HCT116 (cell line): Measurements from ENCODE around the gene MIPEP. TPM values are rescaled to one million over a fixed set of nuclear protein-coding genes. Genes with fewer than 3 reads are reported as not detected.

ENCODE experiments used
- ATAC-seq: fragments of 200-7000 bp; cut with Tn5 transposase; 2 replicates; pipeline ENCODE4 v1.9.1; 2020; ENCODE audit warnings: mild to moderate bottlenecking, moderate library complexity
- BruUV-seq: library from RNA; stranded (reverse); fragments of 400-500 nt; replicated peaks from 2 replicates; lab custom pipeline; 2021; lab: Mats Ljungman, UMichigan
- CTCF ChIA-PET: fragments of 300-600 bp; sonication (Branson Sonifier 250); formaldehyde crosslinking; loops from one replicate; lab custom pipeline; 2021; ENCODE audit warnings: antibody characterized with exemption; lab: Charles Lee
- POLR2A ChIA-PET: fragments of 300-600, 350-600 bp; sonication (Branson Sonifier 250); formaldehyde crosslinking; loops from one replicate; lab custom pipeline; 2021; ENCODE audit warnings: antibody characterized with exemption; lab: Charles Lee
- RAD21 ChIA-PET, 2 experiments: fragments of 300-600 bp; sonication (Branson Sonifier 250); formaldehyde crosslinking; loops; one replicate each; lab custom pipeline; 2023; ENCODE audit warnings: low total read pairs in 2 of 2; ENCODE audit not compliant: uncharacterized antibody in 2 of 2, unreplicated experiment in 2 of 2, low non-redundant PET in 1 of 2; lab: Charles Lee
- DNase-seq: peaks from one replicate; pipeline ENCODE4 v3.0.0-alpha.2; 2010; ENCODE audit warnings: low read depth, low spot score
- H2AFZ ChIP-seq: fragments of 200-600 bp; shearing (Covaris generic), sonication (generic); 2 replicates; pipeline ENCODE4 v1.6.1; 2017; ENCODE audit warnings: low read depth, mixed run types, mixed read lengths, antibody characterized with exemption, low read length; ENCODE audit not compliant: poor library complexity, severe bottlenecking
- H3K27ac ChIP-seq: 2 replicates; pipeline ENCODE4 v1.5.1; 2012; ENCODE audit warnings: low read depth, low read length
- H3K27me3 ChIP-seq: fragments of 200-600 bp; sonication (generic); 2 replicates; pipeline ENCODE4 v1.6.1; 2016; ENCODE audit warnings: mixed run types, low read length, mixed read lengths; ENCODE audit not compliant: insufficient read depth
- H3K36me3 ChIP-seq, 2 experiments: fragments of 200-500 bp in 1 of 2; fragments of 200-600 bp in 1 of 2; sonication (Bioruptor generic) in 1 of 2; sonication (generic) in 1 of 2; 2 replicates each; pipeline versions ENCODE4 v1.5.1 to v1.6.1; 2014 to 2016; ENCODE audit warnings: low read length in 2 of 2, inconsistent platforms in 1 of 2, mixed read lengths in 1 of 2, mixed run types in 1 of 2; ENCODE audit not compliant: insufficient read depth in 2 of 2, control insufficient read depth in 1 of 2
- H3K4me1 ChIP-seq, 2 experiments: fragments of 200-600 bp in 1 of 2; sonication (generic) in 1 of 2; 2 replicates each; pipeline versions ENCODE4 v1.5.1 to v1.6.1; 2012 to 2017; ENCODE audit warnings: low read length in 2 of 2, inconsistent platforms in 1 of 2, mild to moderate bottlenecking in 1 of 2, mixed read lengths in 1 of 2, mixed run types in 1 of 2, moderate library complexity in 1 of 2; ENCODE audit not compliant: insufficient read depth in 2 of 2, control insufficient read depth in 1 of 2
- H3K4me2 ChIP-seq: fragments of 200-600 bp; sonication (generic); 2 replicates; pipeline ENCODE4 v1.6.1; 2017; ENCODE audit warnings: mixed run types, low read length, mixed read lengths
- H3K4me3 ChIP-seq, 2 experiments: fragments of 200-600 bp in 1 of 2; sonication (generic) in 1 of 2; replicated peaks in 1 of 2; 2 replicates each; pipeline ENCODE4 v1.5.1; 2011 to 2016; ENCODE audit warnings: low read length in 2 of 2, control low read depth in 1 of 2, low read depth in 1 of 2, mild to moderate bottlenecking in 1 of 2, mixed read lengths in 1 of 2, mixed run types in 1 of 2
- H3K79me2 ChIP-seq: fragments of 200-600 bp; sonication (generic); 2 replicates; pipeline ENCODE4 v1.6.1; 2017; ENCODE audit warnings: mild to moderate bottlenecking, mixed run types, low read length, moderate library complexity, mixed read lengths; ENCODE audit not compliant: insufficient read depth
- H3K9ac ChIP-seq: fragments of 200-600 bp; sonication (generic); 2 replicates; pipeline ENCODE4 v1.6.1; 2016; ENCODE audit warnings: low read length, mixed read lengths
- H3K9me2 ChIP-seq: fragments of 200-600 bp; sonication (generic), shearing (Covaris generic); 2 replicates; pipeline ENCODE4 v1.6.1; 2017; ENCODE audit warnings: mixed run types, mild to moderate bottlenecking, moderate library complexity; ENCODE audit not compliant: insufficient read depth
- H3K9me3 ChIP-seq, 2 experiments: fragments of 200-500 bp in 1 of 2; fragments of 200-600 bp in 1 of 2; sonication (Bioruptor generic) in 1 of 2; sonication (generic) in 1 of 2; 2 replicates each; pipeline ENCODE4 v1.6.1; 2014 to 2017; ENCODE audit warnings: low read length in 2 of 2, mixed read lengths in 2 of 2, inconsistent platforms in 1 of 2, low read depth in 1 of 2, mild to moderate bottlenecking in 1 of 2, mixed run types in 1 of 2, moderate library complexity in 1 of 2; ENCODE audit not compliant: control insufficient read depth in 1 of 2, insufficient read depth in 1 of 2
- H4K20me1 ChIP-seq: fragments of 200-600 bp; sonication (generic), shearing (Covaris generic); 2 replicates; pipeline ENCODE4 v1.6.1; 2017; ENCODE audit warnings: mixed run types, mild to moderate bottlenecking, moderate library complexity; ENCODE audit not compliant: insufficient read depth
- ATF3 ChIP-seq: IDR thresholded peaks from 2 replicates; pipeline ENCODE4 v1.6.1; 2012
- FOSL1 ChIP-seq: IDR thresholded peaks from 2 replicates; pipeline ENCODE4 v1.6.1; 2012; ENCODE audit warnings: low read depth
- MAX ChIP-seq: IDR thresholded peaks from 2 replicates; pipeline ENCODE4 v1.6.1; 2012
- REST ChIP-seq: IDR thresholded peaks from 2 replicates; pipeline ENCODE4 v1.6.1; 2012; ENCODE audit warnings: low read depth
- SIN3A ChIP-seq: IDR thresholded peaks from 2 replicates; pipeline ENCODE4 v1.6.1; 2012; ENCODE audit warnings: low read depth
- SRF ChIP-seq: IDR thresholded peaks from 2 replicates; pipeline ENCODE4 v1.6.1; 2012; ENCODE audit warnings: low read depth
- ZNF274 ChIP-seq: fragments of 200-500 bp; sonication (Bioruptor generic); IDR thresholded peaks from 2 replicates; pipeline ENCODE4 v1.6.1; 2014; ENCODE audit warnings: mild to moderate bottlenecking, low read depth, low read length, inconsistent platforms
- intact Hi-C: fragments of 100-400 bp; cut with micrococcal nuclease; formaldehyde crosslinking; loops from 2 replicates; pipeline ENCODE4 v1.10.0; 2022
- total RNA-seq: library from RNA; stranded (reverse); gene quantifications from one replicate; pipeline ENCODE4 v1.2.1, GENCODE V29; 2021; ENCODE audit not compliant: unreplicated experiment

MIPEP gene
- total RNA-seq, 1 experiment from 2014 or later = 33.3 TPM

GRCh38 chr13:23711355-23711754 is 177.8 kb downstream of the MIPEP start:
- RAD21 ChIA-PET = no interaction called here
- H3K27me3 ChIP-seq = 0 out of 2 replicates have a peak, but pooled peaks cover 7% of the 10 kb centered on the region
- TF ChIP-seq REST (no peak), MAX (no peak), SRF (no peak), ZNF274 (no peak), FOSL1 (no peak), SIN3A (no peak), ATF3 (no peak)
- CTCF ChIA-PET = no interaction called here
- no TSS peak for BruUV-seq
- H3K4me1 ChIP-seq = no peaks in the 10 kb centered on the region
- no peak overlapping the region for H2AFZ ChIP-seq
- no peaks in the 10 kb centered on the region for H3K9me3 ChIP-seq
- H4K20me1 ChIP-seq = no peaks in the 10 kb centered on the region
- no peak overlapping the region for H3K9ac ChIP-seq
- ATAC-seq = no peak
- H3K79me2 ChIP-seq = no peaks in the 10 kb centered on the region
- H3K36me3 ChIP-seq = no peaks in the 10 kb centered on the region
- no peak overlapping the region for H3K27ac ChIP-seq
- no peak overlapping the region for H3K4me3 ChIP-seq
- no peak for DNase-seq
- intact Hi-C loops = no loop called here
- no peak overlapping the region for H3K4me2 ChIP-seq
- H3K9me2 ChIP-seq = no peaks in the 10 kb centered on the region
- POLR2A ChIA-PET = no interaction called here
